Measurements from ENCODE around the gene OR52E8.
A peak's percentile ranks its signal among the peaks of the same experiment; 100 is the strongest.

Gene OR52E8

DNA sequence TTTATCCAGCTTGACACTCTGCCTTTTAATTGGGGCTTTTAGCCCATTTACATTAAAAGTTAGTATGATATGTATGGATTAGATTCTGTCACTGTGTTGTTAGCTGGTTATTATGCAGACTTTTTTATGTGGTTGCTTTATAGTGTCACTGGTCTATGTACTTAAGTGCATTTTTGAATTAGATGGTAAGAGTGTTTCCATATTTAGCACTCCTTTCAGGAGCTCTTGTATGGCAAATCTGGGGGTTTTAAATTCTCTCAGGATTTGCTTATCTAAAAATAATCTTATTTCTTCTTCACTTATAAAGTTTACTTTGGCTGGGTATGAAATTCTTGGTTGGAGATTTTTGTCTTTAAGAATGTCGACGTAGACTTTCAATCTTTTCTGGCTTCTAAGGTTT lies 19.8 kb downstream of the OR52E8 start:
- no peak overlapping the region for H3K4me3 ChIP-seq (ENCODE audit: low read depth, low read length)
- TF ChIP-seq, protein P1, sequence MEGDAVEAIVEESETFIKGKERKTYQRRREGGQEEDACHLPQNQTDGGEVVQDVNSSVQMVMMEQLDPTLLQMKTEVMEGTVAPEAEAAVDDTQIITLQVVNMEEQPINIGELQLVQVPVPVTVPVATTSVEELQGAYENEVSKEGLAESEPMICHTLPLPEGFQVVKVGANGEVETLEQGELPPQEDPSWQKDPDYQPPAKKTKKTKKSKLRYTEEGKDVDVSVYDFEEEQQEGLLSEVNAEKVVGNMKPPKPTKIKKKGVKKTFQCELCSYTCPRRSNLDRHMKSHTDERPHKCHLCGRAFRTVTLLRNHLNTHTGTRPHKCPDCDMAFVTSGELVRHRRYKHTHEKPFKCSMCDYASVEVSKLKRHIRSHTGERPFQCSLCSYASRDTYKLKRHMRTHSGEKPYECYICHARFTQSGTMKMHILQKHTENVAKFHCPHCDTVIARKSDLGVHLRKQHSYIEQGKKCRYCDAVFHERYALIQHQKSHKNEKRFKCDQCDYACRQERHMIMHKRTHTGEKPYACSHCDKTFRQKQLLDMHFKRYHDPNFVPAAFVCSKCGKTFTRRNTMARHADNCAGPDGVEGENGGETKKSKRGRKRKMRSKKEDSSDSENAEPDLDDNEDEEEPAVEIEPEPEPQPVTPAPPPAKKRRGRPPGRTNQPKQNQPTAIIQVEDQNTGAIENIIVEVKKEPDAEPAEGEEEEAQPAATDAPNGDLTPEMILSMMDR (IDR thresholded peaks at IDR 0.05; ENCODE audit: low read depth, low read length): no peak

- H3K4me3 ChIP-seq (ENCODE audit: low read depth, low read length): no peak overlapping the region
- TF ChIP-seq, protein P1 (IDR thresholded peaks at IDR 0.05; ENCODE audit: low read depth, low read length): no peak
Measured at GRCh38 chr11:5833446-5833845, 24.0 kb downstream of the OR52E8 start.

GRCh38 chr11:5831196-5831829 lies 26.2 kb downstream of the OR52E8 start:
- TF ChIP-seq, protein P1 (IDR thresholded peaks at IDR 0.05; ENCODE audit: low read depth, low read length): no peak

DNA sequence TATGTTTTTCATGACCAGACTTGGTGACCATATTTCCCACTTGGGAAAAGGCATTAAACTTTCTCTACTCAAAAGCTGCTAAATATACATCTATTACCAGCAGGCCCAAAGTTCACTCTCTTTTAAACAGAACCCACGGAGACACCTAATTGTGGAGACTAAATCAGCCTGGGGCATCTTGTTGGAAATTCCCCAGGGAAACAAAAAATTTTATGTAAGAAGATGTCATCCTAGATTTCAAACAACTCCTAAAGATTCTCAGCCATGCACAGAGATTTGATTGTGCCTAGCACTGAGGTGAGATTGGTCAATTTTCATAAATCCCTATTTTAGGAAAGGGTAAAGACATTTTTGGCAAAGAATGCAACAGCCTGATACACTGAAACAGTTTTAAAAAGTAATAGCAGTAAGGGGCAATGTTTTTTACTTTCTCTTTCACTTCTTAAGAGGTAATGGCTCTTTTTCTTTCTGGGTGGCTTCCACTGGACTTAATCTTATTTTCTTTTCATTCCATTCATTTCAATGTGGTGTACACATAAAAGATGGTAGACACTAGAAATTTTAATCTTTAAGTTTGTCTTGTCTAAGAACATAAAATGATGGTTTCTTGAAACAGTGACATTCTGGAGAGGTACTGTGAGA lies 39.1 kb downstream of the OR52E8 start:
- H3K4me3 ChIP-seq (ENCODE audit: low read depth, low read length): peak overlapping the region; percentile 35
- TF ChIP-seq, protein P1 (IDR thresholded peaks at IDR 0.05; ENCODE audit: low read depth, low read length): no peak

More at GRCh38 chr11:5831196-5831829, 26.2 kb downstream of the OR52E8 start:
- no peak overlapping the region for H3K4me3 ChIP-seq (ENCODE audit: low read depth, low read length)

DNA sequence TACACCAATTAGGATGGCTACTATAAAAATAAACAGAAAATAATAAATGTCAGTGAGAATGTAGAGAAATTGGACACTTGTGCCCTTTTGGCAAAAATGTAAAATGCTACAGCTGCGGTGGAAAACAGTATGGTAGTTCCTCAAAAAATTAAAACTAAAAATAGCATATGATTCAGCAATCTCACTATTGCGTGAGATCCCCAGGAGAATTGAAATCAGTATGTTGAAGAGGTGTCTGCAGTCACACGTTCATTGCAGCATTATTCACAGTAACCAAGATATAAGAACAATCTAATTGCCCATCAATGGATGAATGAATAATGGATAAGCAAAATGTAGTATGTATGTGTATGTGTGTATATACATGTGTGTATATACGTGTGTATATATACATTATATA lies 42.0 kb downstream of the OR52E8 start:
- TF ChIP-seq, protein P1 (IDR thresholded peaks at IDR 0.05; ENCODE audit: low read depth, low read length): no peak
- no peak overlapping the region for H3K4me3 ChIP-seq (ENCODE audit: low read depth, low read length)

GRCh38 chr11:5809905-5810795 lies 47.3 kb downstream of the OR52E8 start:
- TF ChIP-seq, protein P1 (IDR thresholded peaks at IDR 0.05; ENCODE audit: low read depth, low read length): no peak
- H3K4me3 ChIP-seq (ENCODE audit: low read depth, low read length): no peak overlapping the region
